ENCODE measurements around the gene NELL2.

NELL2 gene

DNA sequence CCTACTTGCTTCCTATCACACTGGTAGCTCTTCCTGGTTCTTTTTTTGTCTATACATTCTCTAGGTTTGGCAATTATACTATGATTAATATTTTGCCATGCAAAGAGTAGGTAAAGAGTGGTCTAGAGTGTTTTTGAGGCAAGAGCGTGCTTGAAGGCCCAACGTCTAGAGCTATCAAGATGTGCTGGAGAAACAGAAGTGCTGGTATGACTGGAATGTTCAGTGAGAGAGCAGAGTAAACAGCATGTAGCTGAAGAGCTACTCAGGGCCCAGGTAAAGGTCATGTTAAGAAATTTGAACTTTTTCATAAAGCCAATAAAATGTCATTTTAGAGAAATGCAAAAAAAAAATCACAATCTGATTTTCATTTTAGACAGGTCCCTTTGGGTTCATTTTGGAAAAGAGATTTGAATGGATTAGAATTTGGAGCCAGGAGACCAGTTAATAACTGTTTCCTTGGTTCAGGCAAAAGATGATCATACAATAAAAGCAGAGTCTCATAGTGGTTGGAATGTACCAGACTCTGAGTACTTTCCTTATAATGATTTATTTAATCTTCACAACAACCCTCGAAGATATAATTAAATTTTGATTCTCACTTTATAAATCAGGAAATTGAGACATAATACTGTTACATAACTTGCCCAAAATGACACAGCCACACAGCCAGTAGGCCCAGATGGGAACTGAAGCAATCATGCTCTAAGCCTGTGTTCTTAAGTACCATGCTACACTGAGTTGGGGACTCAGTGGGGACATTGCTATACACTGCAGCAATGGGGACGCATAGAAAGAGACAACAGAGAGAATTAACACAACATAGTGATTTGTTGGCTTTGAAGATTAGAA lies 350.1 kb downstream of the NELL2 start:
- DNase-seq: no peak

DNA sequence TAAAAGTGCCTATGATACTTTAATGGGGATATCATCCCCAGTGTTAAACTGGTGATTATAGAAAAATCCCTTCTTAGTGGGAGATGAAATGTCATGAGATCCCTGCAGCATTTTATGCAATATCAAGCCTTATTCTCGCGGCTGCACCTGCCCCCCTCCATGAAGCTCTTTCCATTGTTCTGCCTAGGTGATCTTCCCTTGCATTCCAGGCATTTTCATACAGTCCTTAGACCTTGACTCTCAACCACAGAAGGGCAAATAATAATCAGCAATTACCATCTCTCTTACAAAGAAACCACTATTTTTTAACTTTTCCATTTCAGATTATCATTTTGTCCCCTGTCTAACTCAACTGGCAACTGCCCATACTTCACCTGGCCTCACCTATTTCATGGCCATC lies 352.3 kb downstream of the NELL2 start:
- DNase-seq: no peak

DNA sequence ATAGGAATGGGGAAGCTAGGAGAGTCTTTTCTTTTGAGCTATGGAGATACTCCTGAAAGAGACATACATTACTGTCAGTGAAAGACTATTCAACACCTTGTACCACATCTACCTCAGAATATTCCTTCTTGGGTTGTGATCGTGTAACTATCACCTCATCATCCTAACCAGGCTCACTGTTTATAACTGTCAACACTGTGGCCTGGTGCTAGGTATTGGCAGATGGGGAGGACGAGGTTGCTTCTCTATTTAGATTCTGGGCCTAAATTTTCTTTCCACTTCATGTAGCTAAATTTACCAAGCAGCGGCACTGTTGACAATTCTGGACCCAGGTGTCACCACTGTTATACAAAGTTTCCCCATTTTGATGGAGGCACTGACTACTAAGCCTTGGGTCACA lies 354.4 kb downstream of the NELL2 start:
- DNase-seq: no peak

DNA sequence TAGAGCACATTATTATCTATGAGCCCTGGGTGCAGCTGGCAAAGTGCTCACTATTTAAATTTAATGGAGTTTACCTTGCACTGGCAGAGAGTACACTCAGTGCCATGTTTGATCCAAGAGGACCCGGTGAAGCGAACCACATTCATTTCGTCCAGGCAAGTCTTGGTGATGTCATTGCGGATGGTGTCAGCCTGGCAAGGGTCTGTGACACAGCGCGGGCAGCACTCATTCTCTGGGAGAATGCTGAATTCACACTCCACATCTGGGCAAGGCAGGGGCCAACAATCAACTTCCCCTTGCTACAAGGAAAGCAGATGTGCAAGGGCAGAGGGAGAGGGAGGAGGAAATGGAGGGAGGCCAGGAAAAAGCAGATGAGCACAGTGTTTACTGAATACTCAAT lies 356.2 kb downstream of the NELL2 start:
- no peak for DNase-seq

DNA sequence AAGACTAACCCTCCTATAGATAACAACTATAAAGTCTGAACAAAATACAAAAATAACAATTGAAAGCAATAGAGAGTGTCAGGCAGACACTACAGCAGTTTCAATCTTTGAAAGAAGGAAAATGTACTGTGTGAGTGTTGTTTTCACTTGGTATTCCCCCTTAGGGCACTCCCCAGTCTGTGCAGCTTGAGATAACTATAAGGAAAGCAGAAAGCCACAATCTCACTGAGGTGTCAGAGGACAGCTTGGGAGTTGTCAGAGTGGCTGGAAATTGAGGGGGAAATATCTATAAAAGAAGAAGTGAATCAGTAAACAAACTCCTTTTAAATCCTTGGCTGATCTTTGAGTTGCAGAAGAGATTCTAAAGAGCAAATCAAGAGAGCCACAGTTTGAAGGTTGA lies 364.8 kb downstream of the NELL2 start:
- no peak for DNase-seq

DNA sequence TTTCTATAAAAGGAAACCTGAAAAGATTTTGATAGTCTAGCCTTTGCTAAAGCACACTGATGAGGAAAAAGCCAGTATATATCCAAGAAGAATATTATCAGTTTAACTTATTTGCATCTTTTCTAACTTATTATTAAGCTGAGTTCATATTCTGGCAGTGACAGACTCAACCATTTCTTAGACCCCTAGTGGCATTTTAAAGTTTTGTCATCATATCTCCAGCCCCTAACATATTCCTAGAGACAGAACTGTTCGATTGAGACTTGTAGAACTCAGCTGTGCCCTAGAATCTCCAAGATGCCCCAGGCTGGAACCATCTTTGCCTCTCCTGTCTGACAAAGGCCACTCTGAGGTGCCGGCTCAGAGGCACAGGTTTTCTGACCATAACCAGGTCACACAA lies 365.6 kb downstream of the NELL2 start:
- no peak for DNase-seq

DNA sequence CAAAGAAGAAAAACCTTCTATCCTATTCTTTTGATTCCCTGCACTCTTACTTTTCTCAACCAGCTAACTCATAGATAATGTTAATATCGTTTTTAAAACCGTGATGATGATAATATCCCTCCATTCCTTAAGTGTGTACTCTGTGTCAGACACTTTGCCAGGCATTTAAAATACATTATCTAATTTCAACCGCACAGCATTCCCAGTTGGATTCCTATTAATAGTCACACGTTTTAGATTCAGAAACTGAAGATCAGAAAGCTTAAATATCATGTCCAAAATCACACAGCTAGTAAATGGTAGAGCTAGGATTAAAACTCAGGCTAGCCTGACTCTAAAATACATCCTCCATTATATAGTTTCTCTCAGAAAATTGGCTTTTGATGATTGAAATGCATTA lies 366.0 kb downstream of the NELL2 start:
- no peak for DNase-seq

DNA sequence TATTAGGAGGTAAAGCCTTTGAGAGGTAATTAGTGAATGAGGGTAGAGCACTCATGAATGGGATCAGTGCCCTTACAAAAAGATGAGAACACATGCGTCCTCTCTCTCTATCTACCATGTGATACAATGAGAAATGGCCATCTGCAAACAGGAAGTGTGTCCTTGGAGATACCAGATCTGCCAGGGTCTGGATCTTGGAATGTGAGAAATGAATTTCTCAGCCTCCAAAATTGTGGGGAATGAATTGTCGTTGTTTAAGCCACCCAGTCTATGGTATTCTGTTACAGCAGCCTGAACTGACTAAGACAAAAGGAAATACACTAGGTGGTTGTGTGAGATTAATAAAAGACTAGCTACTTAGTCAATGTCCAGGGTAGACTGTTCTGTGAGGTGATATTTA lies 366.6 kb downstream of the NELL2 start:
- DNase-seq: peak in 1 of 2 experiments; percentile 24

DNA sequence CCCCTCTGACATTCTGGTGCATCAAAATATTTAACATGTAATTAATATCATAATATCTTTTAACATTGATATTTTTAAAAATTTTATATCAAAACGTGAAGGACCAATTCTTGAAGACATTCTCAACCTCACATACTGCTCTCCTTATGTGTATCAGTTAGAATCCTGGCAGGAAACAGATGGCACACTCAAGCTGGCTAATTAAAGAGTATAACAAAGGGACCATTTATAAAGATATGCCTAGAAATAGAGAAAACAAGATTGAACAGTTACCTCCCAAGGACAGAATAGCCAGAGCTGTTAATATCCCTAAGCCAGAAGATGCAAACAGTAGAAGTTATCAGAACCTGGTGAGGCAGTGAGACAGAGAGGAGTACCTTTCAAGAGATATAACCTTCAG lies 368.7 kb downstream of the NELL2 start:
- no peak for DNase-seq

DNA sequence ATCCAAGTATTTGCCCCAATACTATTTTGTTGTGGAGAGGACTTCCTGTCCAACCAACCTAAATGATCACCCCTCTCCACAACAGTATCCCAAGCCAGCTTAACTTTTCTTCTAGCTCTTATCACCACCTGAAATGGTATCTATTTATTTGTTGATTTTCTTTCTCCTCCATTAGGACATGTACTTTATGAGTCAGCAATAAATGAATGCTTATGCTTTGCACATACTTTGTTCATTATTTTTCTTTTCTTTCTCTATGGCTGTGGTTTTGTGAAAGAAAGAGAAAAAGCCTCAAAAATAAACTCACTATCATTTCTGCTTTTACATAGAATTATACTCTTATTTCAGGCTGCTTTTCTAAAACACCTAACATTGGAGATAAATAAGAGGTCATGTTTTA lies 371.3 kb downstream of the NELL2 start:
- DNase-seq: no peak

DNA sequence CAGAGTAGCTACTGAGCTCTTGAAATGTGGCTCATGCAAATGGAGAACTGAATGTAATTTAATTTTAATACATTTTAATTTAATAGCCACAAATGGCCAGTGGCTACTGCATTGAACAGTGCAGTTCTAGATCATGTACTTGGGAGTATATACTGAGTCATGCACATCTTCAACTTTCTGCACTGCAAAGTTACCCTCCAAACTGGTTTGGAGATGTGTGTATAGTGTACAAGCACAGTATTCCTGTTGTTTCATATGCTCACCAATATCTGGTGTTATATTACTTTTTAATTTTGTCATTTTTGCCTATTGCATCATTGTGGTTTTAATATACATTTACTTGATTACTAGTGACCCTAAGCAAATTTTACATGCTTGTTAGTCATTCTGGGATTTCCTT lies 372.8 kb downstream of the NELL2 start:
- DNase-seq: no peak

DNA sequence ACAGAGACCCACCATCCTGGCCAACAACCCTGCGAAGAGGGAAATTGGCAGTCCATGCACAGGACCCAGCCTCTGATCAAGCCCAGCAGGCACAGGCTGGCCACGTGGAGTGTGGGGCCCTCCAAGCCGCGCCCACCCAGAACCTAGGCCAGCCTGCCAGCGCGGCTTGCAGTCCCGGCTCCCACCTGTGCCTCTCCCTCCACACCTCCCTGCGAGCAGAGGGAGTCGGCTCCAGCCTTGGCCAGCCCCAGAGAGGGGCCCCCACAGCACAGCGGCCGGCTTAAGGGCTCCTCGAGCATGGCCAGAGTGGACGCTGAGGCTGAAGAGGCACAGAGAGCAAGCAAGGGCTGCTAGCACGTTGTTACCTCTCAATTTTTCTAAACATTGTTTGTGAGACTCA lies 373.4 kb downstream of the NELL2 start:
- no peak for DNase-seq

DNA sequence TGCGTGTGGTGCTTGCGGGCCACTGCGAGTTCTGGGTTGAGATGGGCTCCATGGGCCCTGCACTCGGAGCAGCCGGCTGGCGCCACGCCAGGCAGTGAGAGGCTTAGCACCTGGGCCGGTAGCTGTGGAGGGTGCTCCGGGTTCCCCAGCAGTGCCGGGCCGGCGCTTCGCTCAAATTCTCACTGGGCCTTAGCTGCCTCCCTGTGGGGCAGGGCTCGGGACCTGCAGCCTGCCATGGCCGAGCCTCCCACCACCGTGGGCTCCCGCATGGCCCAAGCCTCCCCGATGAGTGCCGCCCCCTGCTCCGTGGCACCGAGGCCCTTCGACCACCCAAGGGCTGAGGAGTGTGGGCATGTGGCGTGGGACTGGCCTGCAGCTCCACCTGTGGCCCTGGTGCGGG lies 375.7 kb downstream of the NELL2 start:
- no peak for DNase-seq

DNA sequence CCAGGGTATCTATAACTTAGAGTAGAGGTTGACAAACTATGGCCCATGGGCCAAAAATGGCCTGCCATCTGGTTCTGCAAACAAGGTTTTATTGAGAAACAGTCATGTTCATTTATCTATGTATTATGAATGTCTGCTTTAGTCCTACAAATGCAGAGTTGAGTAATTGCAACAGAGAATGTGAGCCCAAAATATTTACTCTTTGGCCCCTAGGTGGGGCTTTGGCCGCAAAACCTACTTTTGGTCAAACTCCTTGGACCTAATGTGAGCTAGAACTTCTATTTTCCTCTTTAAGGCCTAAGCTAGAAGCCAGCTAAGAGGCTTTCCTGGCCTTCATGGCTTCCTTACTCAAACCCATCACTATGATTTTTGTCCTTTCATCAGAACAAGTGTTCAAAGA lies 379.1 kb downstream of the NELL2 start:
- DNase-seq: no peak

DNA sequence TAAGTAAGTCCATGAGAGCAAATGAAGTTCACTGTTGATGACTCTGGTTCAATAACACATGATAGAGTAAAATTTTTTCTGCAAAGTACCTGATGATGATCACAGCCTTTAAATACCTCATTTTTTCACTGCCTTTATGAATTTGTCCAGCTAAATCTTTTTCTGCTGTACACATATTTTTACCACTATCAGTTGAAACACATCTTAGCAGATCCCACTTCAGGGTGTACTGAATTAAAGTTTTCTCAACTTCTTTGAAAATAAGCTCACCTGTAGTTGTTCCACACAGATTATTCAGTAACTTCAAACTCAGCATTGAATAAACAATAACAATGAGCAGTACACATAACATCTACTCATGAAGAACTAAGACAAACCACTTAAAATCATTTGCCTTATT lies 385.9 kb downstream of the NELL2 start:
- DNase-seq: no peak

DNA sequence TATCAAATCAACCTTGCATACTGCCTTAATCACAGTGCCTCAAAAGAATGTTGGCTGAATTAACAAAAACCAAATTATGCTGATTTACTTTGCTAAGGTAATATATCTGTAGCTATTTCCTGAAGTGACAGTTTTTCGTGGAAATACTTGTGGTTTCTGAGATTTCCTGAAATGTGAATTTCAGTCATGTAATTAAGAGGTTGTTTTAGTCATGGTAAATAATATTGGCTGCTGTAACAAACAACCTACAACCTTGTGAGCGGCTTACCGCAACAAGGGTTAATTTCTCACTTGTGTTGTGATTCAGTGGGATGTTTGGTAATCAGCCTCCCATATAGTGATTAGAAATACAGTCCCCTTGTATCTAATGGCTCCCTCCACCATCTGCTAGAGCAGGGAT lies 387.9 kb downstream of the NELL2 start:
- no peak for DNase-seq

DNA sequence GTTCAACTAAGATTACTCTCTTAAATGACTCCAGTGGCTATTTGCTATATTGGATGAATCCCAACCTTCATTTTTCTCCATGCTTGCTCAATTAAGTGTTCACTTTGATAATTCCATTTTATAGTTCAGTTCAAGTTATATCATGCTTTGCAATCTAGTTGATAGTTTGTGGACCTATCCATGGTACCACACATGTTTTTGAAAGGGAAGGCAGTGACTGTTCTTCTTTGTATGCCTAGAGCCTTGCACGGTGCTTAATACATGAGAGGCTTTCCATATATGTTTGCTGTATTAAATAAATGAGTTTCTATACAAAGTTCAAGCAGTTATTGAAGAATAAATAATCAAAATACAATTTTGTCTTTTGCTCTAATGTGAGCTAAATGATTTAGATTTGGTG lies 391.3 kb downstream of the NELL2 start:
- no peak for DNase-seq

DNA sequence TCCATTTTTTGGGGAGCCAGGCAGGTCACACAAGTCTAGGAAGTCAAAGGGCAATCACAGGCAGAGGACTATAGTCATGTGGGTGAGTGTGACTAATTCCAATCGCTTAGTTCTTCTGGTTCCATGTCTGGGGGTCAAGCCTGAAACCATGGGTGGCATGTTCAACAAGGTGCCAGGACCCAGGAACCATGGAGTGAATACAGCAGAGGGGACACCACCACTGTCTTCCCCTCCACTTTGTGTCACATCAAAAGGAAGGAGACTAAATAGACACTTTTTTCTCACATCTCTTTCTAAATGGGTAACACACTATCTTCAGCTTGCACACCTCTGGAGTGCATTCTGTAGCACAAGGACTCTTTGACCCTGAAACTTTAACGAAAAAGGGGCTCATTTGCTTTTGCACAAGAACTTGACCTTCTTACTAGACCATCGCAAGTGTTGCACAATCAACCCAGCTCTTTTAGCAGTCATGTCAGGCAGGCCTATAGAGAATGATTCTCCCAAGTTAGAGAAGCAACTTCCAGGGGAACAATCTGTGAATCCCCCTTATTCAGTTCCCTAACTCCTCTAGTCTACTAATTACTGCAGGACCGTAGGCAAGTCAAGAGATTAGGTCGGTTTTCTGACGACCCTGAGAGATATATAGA lies 398.7 kb downstream of the NELL2 start:
- DNase-seq: no peak

DNA sequence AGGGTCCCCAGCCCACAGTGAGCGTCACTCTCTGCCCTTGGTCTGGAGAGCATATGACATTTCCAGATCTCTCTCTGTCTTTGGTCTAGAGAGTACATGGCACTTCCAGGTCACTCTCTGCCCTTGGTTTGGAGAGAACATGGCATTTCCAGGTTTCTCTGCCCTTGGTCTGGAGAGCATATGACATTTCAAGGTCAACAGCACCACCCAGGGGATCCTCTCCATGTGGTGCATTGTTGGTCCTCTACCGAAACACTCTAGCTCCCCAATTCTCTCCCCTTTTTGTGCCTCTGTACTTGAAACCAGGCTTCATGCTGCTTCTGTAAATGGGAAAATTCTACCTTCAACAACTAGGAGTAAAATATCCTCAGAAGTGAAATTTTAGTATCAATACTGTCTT lies 399.4 kb downstream of the NELL2 start:
- DNase-seq: no peak

DNA sequence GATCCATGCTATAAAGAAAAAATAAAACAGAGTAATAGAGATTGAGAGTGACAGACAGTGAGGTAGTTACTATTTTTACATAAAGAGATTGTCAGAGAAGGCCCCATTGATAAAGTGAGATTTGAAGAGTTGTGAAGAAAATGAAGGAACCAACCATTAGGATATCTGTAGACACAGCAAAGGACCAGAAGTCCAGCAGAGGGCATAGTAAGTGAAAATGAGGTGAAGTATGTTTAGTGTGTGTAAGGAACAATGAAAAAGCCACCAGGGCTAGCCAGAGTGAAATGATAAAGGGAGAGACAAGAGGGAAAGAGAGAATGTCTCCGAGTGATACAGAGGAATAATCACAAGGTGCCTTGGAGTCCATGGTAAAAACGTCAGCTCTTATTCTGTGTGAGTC lies 411.0 kb downstream of the NELL2 start:
- DNase-seq: peak in 1 of 2 experiments; percentile 9

DNA sequence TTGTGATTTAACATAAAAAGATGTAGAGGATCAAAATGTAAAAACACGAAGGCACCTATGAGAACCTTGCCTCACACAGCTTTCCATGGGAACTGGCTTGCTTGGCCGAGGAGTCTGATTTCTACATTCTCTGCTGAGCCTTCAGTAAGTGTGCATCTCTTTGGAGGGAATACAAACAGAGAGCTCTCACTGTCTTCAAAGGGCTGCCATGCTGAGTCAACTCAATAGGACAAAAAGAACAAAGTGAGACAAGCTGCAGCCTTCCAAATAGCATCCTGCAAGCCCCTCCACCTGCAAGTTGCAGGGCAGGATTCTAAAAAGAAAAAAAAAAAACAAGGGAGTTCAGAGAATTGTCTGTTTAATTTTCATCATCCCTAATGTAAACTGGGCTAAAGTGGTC lies 411.9 kb downstream of the NELL2 start:
- DNase-seq: no peak

DNA sequence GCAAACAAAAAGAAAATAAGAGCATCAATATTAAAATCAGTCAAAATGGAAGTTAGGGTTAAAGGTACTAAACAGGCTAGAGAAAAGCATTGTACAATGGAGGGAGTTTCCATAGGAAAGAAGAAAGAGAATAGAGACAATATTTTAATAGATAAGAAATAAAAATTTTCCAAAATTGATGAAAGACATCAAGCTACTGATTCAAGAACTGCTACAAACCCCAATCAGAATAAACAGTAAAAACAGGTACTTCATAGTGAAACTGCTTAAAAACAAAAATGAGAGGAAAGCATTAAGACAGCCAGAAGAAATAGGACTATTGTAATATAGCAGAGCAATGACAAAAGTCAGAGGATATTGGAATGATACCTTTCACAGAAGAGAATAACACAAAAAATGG lies 413.4 kb downstream of the NELL2 start:
- DNase-seq: no peak

DNA sequence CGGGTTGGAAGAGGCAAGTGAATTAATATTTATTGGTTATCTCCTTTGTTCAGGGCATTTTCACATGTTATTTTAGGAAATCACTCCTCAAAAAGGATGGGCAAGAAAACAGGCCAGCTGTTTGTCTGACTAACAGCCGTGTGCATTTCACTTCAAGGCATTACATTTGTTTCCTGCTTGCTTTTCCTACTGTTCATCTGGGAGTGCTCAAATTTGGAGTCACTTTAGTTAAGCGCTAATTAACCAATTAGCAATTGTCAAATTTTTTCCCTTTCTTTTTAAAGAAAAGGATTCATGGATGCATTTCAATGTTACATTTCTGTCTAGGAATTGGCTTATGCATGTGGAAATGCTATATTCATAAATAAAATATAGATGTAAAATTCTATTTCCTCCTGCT lies 415.9 kb downstream of the NELL2 start:
- DNase-seq: no peak

DNA sequence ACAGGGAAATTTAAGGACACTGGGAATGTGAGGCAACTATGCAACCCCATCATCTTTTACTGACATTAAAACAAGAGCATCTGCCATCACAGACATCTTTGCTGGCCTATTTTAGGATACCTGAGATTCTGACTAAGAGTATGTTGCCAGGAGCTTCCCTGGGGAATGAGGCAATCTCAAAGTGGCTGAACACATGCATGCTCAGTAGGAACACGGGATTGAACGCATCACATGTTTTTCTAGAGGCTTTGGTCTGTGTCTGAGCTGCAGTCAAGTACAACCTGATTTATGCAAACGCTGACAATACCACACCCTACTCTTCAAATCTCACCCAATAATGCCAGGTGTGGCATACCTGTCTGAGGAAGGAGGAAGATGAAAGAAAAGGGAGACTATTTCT lies 416.5 kb downstream of the NELL2 start:
- DNase-seq: no peak

Measured in SW 1271 (cell line).